NCI-H2196 (cell line): ENCODE results near the gene BCL10.
"Not testable (repeated sequence)": the region's sequence is repeated elsewhere in the genome, so short reads cannot be mapped to it uniquely, and the experiment has no call there.

Experiments
- DNase-seq: peaks from one replicate; lab custom pipeline; 2025; ENCODE audit not compliant: unreplicated experiment; lab: John Stamatoyannopoulos, UW

BCL10 gene

DNA sequence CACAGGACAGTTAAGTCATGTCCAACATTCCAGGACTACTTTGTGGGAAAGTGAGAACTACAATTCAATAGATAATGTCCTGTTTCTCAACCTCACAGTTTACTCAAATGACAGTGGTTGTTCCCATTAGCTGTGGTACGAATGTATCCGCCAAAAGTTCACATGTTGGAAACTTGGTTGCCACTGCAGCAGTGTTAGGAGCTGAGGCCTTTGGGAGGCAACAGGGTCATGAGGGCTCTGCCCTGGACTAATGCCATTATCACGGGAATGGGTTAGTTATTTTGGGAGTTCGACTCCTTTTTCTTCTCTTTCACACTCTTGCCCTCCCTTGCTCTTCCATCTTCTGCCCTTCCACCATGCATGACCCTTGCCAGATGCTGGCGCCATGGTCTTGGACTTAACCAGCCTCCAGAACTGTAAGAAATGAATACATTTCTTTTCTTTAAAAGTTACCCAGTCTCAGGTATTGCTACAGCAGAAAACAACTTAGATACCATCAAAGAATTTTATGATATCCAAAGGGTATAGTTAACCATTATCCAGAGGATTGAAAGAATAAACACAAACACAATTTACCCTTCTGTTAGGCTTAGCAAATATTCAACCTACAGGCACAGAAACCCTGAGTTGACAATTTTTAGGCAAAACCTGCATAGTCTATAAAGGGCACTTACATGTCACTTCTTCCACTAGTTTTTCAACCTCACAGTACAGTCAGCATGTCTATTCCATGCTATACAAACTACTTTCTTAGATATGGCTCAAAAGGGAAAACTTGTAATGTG lies 7.4 kb downstream of the BCL10 start:
- no peak for DNase-seq

DNA sequence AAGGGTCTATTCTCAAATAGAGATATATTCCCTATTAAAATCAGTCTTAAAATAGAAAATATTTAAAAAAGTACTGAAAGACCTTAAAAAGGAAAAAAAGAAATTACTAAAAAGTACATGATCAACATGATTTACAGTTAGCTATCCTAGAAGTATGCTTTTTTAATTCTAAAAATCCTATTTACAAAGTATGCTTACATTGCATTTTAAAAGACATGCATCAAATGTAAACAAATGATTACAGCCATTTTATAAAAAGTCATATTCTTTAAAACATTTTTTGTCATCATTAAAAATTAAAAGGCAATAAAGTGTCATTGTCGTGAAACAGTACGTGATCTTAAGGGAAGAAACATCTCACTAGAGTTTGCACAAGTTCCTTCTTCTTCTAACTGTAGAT lies 9.1 kb downstream of the BCL10 start:
- no peak for DNase-seq

DNA sequence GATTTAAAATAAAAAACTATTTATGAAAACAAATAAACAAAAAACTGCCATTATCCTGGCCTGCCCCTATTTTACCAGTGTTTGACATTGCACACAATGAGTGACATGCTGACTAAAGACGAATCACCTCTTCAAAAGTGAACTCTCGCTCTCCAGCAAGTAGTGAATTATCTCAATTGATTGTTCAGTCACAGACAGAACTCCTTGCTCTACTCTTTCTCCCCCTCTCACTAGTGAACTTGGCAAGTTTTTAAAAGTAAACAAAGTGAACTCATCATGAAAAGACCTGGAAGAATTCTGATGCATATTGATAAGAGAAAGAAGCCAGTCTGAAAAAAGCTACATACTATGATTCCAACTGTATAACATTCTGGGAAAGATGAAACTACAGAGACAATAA lies 12.3 kb downstream of the BCL10 start:
- DNase-seq, result no peak

DNA sequence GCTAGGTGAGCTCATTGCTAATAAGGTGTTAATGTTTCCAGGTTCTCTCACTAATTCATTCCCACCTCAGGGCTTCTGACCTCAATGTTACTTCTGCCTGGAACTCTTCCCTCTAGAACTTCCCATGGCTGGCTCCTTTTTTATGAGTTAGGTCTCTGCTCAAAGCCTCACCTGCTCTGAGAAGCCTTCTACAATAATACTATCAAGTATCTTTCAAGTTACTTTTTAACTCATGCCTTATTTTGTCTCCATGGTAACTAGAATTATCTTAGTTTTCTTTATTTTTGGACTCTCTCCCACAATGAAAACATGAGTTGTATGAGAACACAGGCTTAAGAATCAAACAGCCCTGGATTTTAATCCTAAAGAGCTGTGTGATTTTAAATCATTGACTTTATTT lies 13.4 kb downstream of the BCL10 start:
- no peak for DNase-seq

DNA sequence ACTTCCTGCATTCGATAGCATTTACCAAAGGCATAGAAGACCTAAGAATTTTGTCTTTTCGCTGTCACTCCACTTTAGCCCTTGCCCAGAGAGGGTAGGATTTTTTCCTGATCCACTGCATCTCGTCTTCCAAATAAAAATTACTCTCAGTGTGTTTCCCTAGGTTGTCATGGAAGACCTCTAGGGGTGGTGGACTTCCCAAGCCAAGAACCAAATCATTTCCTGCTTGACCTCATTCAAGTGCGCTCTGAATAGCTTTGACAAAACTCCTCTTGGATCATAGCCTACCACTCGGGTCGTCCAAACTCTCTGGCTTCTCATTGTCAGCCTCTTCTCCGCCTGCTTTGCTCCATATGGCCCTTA lies 16.5 kb downstream of the BCL10 start:
- DNase-seq, result peak; percentile 42

DNA sequence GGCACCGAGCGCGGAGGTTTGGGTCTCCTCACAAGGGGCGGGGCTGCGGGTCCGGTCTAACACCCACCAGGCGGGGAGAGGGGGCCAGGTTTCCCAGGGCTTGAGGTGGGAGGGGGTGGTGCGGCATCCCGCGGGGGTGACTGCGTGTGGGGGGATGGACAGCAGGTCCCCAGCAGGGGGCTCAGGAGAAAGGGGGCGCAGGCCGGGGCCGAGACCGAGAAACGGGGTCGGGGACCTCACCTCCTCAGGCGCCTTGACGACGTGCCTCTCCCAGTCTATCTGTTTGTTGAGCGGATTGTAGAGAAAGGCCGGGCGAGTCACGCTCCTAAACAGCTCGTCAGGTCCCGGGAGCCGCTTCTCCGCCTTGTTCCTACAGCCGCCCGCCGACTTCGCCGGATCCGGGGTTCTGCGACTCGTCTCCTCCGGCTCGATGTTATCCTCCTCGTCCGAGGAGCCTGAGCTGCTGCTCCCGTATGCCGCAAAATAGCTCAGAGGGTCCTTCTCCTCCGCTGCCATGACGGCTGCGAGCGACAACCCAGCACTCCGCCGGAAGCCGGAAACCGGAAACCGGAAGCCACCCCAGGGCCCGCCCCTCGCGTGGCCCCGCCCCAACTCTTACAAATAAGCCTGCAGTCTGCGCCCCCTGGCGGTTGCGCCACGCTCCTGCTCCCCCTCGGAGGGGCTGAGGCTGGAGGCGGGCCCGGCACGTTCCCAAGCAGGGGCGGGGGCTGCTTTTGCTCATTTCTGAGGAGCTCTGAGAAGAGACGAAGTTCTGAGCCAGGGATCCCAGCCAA lies 17.1 kb downstream of the BCL10 start, which contains the start of gene C1orf52:
TSS of gene C1orf52 (minus strand) at position 545 of the 794 bp plus-strand sequence. CDS start at position 516, 29 bp downstream.
- DNase-seq, result peak; percentile 96

DNA sequence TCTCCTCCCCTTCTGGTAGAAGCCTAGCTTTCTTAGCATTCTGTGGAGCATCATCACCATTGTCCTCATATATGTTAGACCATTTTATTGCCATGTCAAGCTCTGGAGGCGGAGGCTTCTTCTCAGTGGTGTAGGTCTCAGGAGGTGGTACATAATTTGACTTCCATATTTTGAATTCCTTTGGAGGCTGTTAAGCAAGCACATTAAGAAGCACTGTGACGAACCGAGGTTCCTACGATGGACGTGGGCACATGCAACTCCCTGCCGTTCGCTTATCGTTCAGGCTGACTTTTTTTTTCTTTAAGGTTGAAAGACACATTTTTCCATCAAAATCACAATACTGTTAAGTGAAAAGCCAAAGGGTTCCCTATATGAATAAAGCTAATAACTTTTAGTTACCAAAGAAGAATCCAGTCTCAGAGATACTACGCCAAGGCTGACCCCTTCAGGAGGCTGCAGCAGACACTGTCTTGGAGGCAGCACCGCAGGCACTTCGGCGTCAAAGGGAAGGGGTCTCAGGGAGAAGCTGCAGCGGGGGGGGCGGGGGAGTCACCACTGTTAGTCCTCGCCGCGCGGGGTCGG lies 17.8 kb downstream of the BCL10 start:
- no peak for DNase-seq

DNA sequence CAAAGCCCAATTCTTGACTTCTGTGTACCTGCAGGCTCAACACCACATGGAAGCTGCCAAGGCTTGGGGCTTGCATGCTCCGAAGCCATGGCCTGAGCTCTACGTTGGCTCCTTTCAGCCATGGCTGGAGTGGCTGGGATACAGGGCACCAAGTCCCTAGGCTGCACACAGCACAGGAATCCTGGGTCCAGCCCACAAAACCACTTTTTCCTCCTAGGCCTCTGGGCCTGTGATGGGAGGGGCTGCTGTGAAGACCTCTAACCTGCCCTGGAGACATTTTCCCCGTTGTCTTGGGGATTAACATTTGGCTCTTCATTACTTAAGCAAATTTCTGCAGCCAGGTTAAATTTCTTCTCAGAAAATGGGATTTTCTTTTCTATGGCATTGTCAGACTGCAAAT lies 27.4 kb downstream of the BCL10 start:
- not testable (repeated sequence) for DNase-seq

DNA sequence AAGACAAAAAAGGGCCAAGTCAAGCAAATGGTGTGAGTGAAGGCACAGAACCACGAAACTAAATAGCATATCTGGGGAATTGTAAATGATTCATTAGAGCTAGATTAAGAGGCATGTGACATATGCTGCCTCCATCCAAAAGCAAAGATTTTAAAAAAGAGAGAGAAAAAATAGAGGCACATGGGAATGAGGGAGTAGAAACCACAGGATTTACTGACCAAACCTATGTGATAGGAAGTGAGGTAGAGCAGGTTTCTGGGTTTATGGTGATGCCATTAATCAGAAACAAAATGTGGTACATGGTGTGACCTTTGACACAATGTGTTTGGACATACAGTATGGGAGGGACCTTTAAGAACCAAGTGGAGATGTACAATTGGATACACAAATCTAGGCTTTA lies 30.5 kb downstream of the BCL10 start:
- DNase-seq, result no peak

DNA sequence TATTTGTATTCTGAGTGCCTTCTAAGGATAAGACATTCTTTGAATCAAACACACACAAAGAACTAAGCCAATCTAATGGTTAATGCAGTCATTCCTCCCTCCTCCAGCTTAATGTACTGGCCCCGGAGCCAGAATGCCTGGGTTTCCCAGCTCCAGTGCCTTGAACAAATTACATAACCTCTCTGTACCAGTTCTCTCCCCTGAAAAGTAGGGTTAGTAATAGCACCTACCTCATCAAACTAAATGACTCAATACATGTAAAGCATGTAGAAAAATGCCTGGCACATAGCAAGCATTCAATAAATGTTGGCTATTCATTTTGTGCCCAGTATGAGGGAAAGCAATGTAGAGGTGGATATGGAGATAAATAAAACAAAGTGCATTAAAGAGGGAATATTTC lies 31.0 kb downstream of the BCL10 start:
- DNase-seq, result no peak

DNA sequence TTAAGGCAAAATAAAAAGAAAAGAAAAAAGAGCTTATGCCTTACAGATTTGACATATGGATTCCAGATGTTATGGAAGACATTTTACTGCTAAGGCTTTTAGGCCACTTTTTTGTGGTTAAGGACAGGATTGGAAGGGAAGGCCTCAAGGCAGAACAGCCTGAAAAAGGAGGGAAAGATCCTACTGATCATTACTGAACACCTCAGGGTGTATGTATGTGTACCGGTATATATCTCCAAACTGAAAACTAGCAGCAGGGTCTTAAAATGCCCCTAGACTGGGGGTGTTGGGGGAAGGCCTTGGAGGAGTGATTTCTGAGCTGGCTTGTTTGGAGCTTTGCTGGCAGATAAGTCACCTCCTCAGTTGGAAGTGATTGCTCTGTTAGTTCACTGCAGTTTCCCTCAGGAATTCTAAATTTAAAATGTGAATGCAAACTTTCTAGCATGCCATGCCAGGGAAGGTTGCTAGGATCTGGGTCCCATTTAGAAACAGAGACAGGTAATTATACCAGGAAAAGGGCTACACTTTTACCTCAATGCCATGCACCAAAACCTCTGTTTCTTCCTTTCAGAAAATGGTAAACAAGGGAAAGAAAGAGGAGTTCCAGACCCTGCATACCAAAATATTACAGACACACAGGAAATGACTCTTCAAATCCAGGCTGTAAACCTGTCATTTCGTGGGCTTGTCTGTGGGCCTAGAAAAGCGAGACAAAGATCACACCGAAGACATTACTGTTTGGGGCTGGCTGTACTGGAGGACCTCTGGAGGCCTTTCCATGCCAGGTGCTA lies 32.0 kb downstream of the BCL10 start:
- DNase-seq, result no peak

DNA sequence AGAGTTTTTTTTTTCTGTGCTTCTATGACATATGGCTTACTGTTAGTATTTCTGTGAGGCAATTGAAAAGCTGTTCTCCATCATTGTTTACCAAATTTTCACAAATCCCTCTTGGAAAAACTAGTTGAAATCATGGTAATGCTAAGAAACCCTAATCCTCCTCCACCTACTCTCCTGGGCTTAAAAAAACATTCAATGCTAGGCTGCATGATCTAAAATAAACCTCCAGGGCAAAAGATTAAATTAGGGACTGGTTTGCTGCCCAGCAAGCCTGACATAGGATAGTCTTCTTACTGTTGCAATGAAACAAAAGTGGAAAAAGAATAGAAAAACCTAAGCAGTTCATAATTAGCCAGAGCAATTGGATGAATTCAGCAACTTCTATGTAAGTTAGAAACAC lies 33.1 kb downstream of the BCL10 start:
- DNase-seq, result no peak

DNA sequence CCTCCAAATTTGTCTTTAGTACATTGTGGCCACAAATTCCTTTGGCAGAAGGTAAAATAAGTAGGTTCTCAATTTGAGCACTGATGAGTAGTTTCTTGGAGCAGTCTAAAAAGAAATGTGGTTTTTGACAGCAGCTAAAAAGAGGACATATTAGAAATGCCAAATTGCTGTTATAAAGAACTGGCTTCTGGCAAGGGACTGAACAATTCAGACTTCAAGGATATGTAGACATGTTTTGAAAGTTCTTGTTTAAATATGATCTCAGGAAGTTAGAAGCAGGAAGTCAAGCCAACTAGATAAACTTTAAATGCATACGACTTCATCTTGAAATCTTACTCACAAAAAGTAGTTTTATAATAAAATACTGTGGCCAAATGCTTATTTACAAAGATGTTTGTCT lies 35.8 kb downstream of the BCL10 start:
- DNase-seq, result no peak

DNA sequence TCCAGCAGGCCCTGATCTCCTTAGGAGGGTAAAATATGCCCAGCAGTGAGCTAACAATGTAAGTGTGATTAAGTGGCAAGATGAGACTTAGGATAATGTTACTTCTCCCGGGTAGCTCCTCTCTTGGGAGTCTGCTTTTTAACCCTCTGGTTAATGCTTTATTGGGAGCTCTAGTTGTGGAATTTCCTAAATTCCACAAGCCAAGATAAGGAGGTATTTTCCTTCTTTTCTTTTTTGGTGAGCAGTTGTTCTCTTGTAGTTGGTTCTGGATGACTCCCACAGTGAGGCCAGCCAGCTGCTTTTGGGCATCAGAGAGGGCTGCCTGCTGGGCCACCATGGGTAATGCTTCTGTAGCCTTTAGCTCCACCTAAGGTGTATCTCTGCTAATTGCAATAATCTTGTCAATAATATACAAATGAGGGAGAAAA lies 36.2 kb downstream of the BCL10 start:
- peak; percentile 25 for DNase-seq

DNA sequence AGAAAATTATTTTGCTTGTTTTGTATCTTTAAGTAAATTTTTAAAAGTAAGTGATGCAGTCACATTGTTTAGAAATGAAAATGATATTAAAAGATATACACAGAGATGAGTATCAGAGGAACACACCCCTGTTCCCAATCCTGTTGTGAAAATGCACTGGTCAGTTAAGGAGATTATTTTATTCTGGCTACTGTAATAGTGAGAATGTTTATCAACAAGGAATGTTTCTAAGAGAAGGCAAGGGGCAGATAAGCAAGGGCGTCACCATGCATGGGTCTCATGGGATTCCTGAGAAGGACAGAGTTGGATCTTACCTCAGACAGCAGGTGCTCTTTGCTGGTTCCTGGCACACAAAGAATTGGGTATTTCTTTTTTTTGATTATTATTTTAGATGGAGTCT lies 38.8 kb downstream of the BCL10 start:
- no peak for DNase-seq

DNA sequence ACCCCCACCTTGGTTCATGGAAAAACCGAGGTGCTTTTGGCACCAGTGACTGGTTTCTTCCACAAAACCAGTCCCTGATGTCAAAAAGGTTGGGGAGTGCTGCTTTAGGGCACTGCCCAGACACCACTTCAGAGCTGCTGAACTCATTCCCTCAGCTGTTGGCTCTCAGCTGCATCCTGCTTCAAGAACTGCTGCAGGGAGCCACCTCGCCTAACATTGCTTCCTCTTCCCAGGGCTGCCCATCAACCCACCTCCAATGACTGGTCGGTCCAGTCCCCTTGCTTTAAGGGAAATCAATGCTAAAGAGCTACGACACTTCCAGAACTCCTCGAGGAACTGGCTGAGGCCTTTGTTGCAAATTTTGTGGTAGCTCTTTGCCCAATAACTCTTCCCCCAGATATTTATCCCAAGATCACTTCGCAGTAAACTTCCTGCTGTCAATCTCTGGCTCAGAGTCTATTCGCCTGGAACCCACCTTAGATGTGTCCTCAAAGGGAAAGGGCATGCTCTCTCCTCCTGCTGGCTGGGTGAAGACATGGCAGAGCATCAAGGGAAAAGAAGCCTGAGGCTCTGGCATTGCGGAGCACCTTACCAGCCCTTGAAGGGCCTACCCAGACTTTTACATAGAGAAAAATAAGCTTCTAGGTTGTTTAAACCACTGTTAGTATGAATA lies 46.0 kb downstream of the BCL10 start:
- DNase-seq, result no peak

DNA sequence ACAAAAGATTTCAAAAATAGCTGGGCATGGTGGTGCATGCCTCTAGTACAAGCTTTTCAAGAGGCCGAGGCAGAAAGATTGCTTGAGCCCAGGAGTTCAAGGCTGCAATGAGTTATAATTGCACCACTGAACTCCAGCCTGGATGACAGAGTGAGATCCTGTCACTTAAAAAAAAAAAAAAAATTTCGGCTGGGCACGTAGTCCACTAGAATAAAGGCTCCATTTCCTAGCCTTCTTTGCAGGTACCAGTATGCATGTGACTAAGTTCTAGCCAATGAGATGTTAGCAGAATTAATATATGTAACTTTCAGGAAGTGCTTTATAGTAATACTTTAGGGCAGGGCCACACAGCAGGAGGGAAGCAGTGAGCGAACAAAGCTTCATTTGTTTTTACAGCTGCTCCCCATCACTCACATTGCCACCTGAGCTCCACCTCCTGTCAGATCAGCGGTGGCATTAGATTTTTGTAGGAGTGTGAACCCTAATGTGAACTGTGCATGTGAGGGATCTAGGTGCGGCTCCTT lies 46.8 kb downstream of the BCL10 start:
- DNase-seq, result no peak

DNA sequence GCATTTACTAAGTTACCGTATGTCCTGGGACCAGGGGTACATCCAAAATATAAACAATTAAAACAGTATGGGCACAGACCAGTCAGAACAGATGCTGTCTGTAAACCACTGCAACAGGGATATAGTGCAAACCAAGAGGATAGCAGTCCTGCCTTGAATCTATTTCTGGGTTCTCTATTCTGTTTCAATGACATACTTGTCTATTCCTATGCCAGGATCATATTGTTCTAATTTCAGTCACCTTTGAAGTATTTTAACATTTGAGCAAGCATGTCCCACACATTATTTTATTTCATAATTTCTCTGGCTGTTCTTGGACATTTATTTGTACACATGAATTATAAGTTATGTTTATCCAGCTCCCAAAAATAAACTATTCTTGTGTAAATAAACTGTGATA lies 47.5 kb downstream of the BCL10 start:
- no peak for DNase-seq

DNA sequence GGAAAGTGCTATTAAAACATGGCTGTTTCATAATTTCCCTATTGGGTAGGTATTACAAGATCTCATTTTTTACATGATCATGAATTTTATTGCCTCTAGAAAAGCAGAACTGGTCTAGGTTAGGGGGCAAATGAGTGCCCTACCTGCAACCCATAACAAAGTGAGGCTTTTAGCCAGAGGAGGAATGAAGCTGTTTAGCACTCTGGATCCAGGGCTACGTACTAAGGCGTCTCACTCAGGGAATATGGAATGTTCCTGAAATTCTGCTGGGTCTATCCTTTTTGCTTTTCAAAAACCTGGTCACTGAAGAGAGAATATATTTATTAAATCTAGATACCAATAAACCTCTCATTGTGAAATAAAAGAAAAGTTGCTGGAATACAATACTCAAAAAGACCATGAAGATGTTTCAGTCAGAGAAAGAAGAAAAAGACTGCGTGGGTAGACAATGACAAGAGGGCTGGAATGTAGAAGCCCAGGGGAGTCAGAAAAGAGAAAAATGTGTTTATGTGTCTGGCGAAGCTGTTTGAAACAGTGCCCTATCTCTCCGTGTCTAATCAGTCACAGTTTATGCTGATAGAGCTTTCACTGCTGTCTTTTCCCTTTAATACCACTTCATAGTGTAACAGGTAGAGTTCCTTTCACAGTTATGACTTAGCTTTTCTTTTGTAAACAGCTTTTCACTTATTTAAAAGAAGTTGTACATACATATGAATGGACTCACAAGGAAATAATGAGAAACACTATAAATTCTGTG lies 50.6 kb downstream of the BCL10 start:
- no peak for DNase-seq
